GM19467 (cell line): Measurements from ENCODE around the gene C18orf63.

Source experiments
- ATAC-seq: cut with Tn5 transposase; IDR thresholded peaks from one replicate; pipeline ENCODE4 v1.9.1; 2021; ENCODE audit warnings: mild to moderate bottlenecking, moderate library complexity; ENCODE audit not compliant: unreplicated experiment

Gene C18orf63

GRCh38 chr18:74402806-74403433 lies 87.3 kb downstream of the C18orf63 start:
- no peak for ATAC-seq

DNA sequence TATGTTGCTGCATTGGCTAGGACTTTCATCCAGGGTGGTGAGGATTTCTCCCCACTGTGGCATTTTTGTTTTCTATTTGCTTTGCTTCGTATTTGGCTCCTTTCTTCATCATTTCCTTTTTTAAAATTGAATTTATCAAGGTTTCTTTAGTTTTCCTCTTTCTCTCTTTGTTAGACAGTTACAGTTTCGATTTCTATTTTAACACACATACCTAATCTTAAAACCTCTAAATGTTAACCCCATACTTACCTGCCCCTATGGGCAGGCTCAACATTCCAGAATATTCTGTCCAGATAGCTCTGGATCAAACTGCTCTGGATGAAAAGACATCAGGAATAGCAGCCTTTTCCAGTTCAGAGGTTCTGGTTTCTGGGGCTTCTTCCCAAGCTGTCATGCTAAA lies 92.2 kb downstream of the C18orf63 start:
- ATAC-seq = peak; percentile 68
